Neural progenitor cell (in vitro differentiated cells): ENCODE measurements around the gene PLXNA4.

Experiments used
- EZH2 ChIP-seq: fragments of 200-600 bp; sonication (generic); IDR thresholded peaks from 2 replicates; pipeline ENCODE4 v1.6.1; 2017; ENCODE audit warnings: antibody characterized with exemption, mild to moderate bottlenecking, moderate library complexity
- EZH2phosphoT487 ChIP-seq: fragments of 200-600 bp; sonication (generic); IDR thresholded peaks from 2 replicates; pipeline ENCODE4 v1.6.1; 2017; ENCODE audit warnings: antibody characterized with exemption
- TF ChIP-seq, protein P1 (sequence below): fragments of 200-600 bp; sonication (generic); IDR thresholded peaks from 2 replicates; pipeline ENCODE4 v1.5.1; 2017; ENCODE audit warnings: antibody characterized with exemption, mild to moderate bottlenecking

- TF ChIP-seq, protein P1, sequence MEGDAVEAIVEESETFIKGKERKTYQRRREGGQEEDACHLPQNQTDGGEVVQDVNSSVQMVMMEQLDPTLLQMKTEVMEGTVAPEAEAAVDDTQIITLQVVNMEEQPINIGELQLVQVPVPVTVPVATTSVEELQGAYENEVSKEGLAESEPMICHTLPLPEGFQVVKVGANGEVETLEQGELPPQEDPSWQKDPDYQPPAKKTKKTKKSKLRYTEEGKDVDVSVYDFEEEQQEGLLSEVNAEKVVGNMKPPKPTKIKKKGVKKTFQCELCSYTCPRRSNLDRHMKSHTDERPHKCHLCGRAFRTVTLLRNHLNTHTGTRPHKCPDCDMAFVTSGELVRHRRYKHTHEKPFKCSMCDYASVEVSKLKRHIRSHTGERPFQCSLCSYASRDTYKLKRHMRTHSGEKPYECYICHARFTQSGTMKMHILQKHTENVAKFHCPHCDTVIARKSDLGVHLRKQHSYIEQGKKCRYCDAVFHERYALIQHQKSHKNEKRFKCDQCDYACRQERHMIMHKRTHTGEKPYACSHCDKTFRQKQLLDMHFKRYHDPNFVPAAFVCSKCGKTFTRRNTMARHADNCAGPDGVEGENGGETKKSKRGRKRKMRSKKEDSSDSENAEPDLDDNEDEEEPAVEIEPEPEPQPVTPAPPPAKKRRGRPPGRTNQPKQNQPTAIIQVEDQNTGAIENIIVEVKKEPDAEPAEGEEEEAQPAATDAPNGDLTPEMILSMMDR: no peak
- no peak for TF ChIP-seq EZH2phosphoT487
- no peak for TF ChIP-seq EZH2
Measured at GRCh38 chr7:132138817-132139216, 437.5 kb downstream of the PLXNA4 start.
